ENCODE results near the gene FUZ.

DNA sequence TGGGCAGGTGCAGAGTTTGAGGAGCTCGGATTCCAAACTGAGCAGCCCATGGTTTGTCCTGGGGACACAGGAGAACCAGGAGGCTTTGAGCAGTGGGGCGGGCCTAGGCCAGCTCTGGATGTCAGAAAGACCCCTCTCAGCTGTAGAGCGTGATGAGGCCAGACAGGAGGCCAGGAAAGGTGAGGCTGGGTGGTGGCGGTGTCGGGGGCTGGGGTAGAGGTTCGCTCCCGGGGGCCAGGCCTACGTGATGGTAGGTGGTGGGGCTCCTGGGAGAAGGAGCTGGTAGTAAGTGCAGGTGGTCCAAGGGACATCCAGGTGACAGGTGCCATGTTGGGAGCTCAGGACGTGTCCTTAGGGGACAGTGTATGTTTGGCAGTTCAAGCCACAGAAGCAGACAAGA is 24.3 kb upstream of the FUZ start:
- TF ChIP-seq, protein P1, sequence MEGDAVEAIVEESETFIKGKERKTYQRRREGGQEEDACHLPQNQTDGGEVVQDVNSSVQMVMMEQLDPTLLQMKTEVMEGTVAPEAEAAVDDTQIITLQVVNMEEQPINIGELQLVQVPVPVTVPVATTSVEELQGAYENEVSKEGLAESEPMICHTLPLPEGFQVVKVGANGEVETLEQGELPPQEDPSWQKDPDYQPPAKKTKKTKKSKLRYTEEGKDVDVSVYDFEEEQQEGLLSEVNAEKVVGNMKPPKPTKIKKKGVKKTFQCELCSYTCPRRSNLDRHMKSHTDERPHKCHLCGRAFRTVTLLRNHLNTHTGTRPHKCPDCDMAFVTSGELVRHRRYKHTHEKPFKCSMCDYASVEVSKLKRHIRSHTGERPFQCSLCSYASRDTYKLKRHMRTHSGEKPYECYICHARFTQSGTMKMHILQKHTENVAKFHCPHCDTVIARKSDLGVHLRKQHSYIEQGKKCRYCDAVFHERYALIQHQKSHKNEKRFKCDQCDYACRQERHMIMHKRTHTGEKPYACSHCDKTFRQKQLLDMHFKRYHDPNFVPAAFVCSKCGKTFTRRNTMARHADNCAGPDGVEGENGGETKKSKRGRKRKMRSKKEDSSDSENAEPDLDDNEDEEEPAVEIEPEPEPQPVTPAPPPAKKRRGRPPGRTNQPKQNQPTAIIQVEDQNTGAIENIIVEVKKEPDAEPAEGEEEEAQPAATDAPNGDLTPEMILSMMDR (IDR thresholded peaks at IDR 0.05), result no peak
- TF ChIP-seq POLR2A (IDR thresholded peaks at IDR 0.05), result no peak
